Chondrocyte (in vitro differentiated cells): ENCODE results near the gene BUD13. TPM values are rescaled to one million over a fixed set of nuclear protein-coding genes. Genes with fewer than 3 reads are reported as not detected.

ENCODE experiments used
- DNase-seq: peaks from one replicate; pipeline ENCODE4 v3.0.0; 2021; ENCODE audit warnings: mixed read lengths, low spot score
- H3K27ac Mint-ChIP-seq: one replicate; pipeline ENCODE4 v1.8.0; 2021; ENCODE audit warnings: mild to moderate bottlenecking, moderate library complexity, mixed read lengths; ENCODE audit not compliant: unreplicated experiment
- H3K27me3 Mint-ChIP-seq: 2 replicates; pipeline ENCODE4 v1.8.0; 2021; ENCODE audit warnings: low read depth, mixed read lengths
- H3K36me3 Mint-ChIP-seq: 2 replicates; pipeline ENCODE4 v1.8.0; 2021; ENCODE audit warnings: low read depth, mixed read lengths
- H3K4me1 Mint-ChIP-seq: 2 replicates; pipeline ENCODE4 v1.8.0; 2021; ENCODE audit warnings: low read depth, mild to moderate bottlenecking, mixed read lengths
- H3K4me3 Mint-ChIP-seq: one replicate; pipeline ENCODE4 v1.8.0; 2021; ENCODE audit warnings: mild to moderate bottlenecking, moderate library complexity, mixed read lengths; ENCODE audit not compliant: unreplicated experiment
- H3K9me3 Mint-ChIP-seq: 2 replicates; pipeline ENCODE4 v1.8.0; 2021; ENCODE audit warnings: low read depth, mixed read lengths
- total RNA-seq: library from RNA; stranded (reverse); gene quantifications from 3 replicates; pipeline ENCODE4 v1.2.1, GENCODE V29; 2021
- TF ChIP-seq, protein P1 (sequence below): fragments of 200-600 bp; sonication (generic); IDR thresholded peaks from 2 replicates; pipeline ENCODE4 v1.5.0; 2021; ENCODE audit warnings: antibody characterized with exemption, mild to moderate bottlenecking, moderate library complexity

The BUD13 gene
- total RNA-seq, 1 donor from 2014 or later: 9.6 TPM

DNA sequence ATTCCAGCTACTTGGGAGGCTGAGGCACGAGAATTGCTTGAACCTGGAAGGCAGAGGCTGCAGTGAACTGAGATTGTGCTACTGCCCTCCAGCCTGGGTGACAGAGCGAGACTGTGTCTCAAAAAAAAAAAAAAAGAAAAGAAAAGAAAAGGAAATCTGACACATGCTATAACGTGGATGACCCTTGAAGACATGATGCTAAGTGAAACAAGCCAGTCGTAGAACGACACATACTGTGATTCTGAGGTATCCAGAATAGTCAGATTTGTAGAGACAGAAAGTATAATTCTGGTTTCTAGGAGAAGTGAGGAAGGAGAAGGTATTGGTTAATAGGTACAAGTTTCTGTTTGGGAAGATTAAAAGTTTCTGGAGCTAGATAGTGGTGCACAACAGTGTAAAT, 25.6 kb upstream of the BUD13 start:
- Mint-ChIP-seq H3K27me3 (peaks cover 14% of the 10 kb centered on the region), H3K4me3 (no peak overlapping the region), H3K9me3 (no peaks in the 10 kb centered on the region), H3K27ac (no peak overlapping the region), H3K36me3 (no peaks in the 10 kb centered on the region), H3K4me1 (no peaks in the 10 kb centered on the region)
- TF ChIP-seq, protein P1, sequence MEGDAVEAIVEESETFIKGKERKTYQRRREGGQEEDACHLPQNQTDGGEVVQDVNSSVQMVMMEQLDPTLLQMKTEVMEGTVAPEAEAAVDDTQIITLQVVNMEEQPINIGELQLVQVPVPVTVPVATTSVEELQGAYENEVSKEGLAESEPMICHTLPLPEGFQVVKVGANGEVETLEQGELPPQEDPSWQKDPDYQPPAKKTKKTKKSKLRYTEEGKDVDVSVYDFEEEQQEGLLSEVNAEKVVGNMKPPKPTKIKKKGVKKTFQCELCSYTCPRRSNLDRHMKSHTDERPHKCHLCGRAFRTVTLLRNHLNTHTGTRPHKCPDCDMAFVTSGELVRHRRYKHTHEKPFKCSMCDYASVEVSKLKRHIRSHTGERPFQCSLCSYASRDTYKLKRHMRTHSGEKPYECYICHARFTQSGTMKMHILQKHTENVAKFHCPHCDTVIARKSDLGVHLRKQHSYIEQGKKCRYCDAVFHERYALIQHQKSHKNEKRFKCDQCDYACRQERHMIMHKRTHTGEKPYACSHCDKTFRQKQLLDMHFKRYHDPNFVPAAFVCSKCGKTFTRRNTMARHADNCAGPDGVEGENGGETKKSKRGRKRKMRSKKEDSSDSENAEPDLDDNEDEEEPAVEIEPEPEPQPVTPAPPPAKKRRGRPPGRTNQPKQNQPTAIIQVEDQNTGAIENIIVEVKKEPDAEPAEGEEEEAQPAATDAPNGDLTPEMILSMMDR: no peak
- DNase-seq: no peak

GRCh38 chr11:116797816-116798215, 25.0 kb upstream of the BUD13 start:
- peaks cover 13% of the 10 kb centered on the region for H3K27me3 Mint-ChIP-seq
- no peaks in the 10 kb centered on the region for H3K4me1 Mint-ChIP-seq
- H3K36me3 Mint-ChIP-seq: no peaks in the 10 kb centered on the region
- H3K4me3 Mint-ChIP-seq: no peak overlapping the region
- H3K9me3 Mint-ChIP-seq: no peaks in the 10 kb centered on the region
- no peak overlapping the region for H3K27ac Mint-ChIP-seq
- TF ChIP-seq, protein P1: no peak
- DNase-seq: no peak

GRCh38 chr11:116796548-116796947, 23.8 kb upstream of the BUD13 start:
- TF ChIP-seq, protein P1: no peak
- no peak overlapping the region for H3K27ac Mint-ChIP-seq
- H3K4me3 Mint-ChIP-seq: no peak overlapping the region
- peaks cover 9% of the 10 kb centered on the region for H3K27me3 Mint-ChIP-seq
- H3K4me1 Mint-ChIP-seq: no peaks in the 10 kb centered on the region
- no peaks in the 10 kb centered on the region for H3K9me3 Mint-ChIP-seq
- H3K36me3 Mint-ChIP-seq: no peaks in the 10 kb centered on the region
- DNase-seq: no peak

- Mint-ChIP-seq H3K36me3 (no peaks in the 10 kb centered on the region), H3K9me3 (no peaks in the 10 kb centered on the region), H3K4me3 (no peak overlapping the region), H3K27me3 (peaks cover 4% of the 10 kb centered on the region), H3K27ac (no peak overlapping the region), H3K4me1 (peaks cover 6% of the 10 kb centered on the region)
- TF ChIP-seq, protein P1: no peak
- no peak for DNase-seq
These were observed 22.1 kb upstream of the BUD13 start for GRCh38 chr11:116794851-116795250.

DNA sequence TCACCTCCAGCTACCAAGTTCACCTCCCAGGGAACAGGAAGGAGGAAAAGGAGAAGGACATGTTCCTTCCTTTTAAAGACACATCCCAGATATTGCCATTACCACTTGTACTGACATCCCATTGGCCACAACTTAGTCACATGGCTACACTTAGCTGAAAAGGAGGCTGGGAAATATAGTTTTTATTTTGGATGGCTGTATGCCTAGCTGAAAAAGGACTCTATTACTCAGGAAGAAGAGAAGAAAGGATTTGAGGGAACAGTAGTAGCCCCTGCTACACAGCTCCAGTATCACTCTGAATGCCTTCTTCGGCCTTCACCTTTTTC, 20.9 kb upstream of the BUD13 start:
- TF ChIP-seq, protein P1: no peak
- Mint-ChIP-seq H3K36me3 (no peaks in the 10 kb centered on the region), H3K27me3 (no peaks in the 10 kb centered on the region), H3K27ac (no peak overlapping the region), H3K4me1 (peaks cover 6% of the 10 kb centered on the region), H3K9me3 (no peaks in the 10 kb centered on the region), H3K4me3 (no peak overlapping the region)
- DNase-seq: no peak
